GM18909 (cell line): ENCODE measurements around the gene CAPN11.
"Not testable (repeated sequence)": the region's sequence is repeated elsewhere in the genome, so short reads cannot be mapped to it uniquely, and the experiment has no call there.

Experiments
- ATAC-seq: cut with Tn5 transposase; IDR thresholded peaks from one replicate; pipeline ENCODE4 v1.9.1; 2021; ENCODE audit warnings: mild to moderate bottlenecking; ENCODE audit not compliant: unreplicated experiment, poor library complexity

The CAPN11 gene

DNA sequence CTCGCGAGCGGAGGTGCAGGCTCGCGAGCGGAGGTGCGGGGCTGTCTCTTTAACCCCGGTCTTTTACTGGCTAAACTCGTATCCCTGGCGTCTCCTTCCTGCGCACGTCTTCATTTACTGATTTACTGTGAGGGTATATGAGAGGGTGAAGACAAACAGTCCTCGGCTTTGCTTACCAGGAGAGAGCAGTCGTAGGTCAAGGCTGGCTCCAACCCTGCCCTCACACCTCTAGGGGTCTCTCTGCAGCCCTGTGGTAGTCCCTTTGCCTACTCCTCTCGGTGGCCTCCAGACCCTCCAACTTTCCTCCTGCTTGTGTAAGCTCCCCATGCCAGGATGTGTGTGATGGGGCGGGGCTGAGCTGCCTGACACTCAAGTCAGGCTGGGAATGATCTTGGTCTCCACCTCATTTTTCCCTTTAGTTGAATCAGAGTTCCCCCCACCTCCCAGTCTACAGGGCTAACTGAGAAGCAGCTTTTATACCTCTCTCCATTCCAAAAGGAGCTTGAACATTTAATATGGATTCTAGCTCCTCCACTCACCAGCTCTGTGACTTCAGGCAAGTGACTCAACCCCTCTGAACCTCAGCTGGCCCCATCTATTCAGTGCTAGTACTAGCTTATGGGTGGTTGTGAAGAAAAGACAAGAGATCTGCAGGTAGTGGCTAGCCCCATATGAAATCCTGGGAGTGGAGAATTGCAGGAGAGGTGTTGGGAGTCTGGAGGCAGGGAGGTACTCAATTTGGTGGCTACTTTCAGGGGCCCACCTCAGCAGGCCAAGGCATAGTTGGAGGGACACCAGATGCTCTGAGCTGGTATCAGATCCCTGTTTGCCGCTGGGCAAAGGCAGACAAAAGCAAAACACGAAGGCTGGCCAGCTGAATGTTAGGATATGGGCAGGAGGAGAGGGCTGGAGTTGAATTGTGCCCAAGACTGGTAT is 65.7 kb downstream of the CAPN11 start:
- ATAC-seq = peak; percentile 15

GRCh38 chr6:44224965-44225305 is 66.3 kb downstream of the CAPN11 start:
- no peak for ATAC-seq

DNA sequence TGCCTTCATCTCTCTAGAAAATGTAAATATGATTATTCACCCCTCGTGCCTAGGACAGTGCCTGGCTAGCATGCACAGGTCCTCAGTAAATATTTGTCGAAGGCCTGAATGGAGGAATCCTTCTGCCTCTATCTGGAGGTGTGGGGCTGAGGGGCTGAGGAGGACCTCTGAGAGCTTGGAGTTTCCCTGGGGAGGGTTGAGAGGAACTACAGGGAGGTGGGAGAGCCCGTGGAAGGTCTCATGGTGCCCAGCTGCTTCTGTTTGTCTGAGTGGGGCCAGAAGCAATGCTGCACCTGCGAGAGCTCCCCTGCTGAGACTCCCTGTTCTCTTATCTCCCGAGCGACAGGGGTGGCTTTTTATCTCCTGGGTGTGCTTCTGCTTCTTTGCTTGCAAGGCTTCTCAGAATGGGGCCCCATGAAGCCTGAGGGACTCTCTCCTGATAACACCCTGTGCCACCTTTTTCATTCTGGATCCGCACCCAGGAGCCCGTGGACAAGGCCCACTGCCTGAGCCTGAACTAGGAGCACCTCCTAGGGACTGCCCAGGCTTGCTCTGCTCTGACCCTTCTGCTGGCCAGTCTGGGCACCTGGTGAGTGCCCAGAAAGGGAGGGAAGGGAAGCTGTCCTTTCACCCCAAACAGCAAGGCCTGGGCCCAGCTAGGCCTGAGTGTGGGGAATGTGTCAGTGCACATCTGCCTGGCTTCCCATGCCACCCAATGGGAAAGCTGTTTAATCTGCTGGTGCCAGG is 67.1 kb downstream of the CAPN11 start:
- no peak for ATAC-seq

- ATAC-seq = no peak
Measured at GRCh38 chr6:44226368-44227147, 67.9 kb downstream of the CAPN11 start.

- ATAC-seq = no peak
Measured at GRCh38 chr6:44227148-44227793, 68.7 kb downstream of the CAPN11 start.

DNA sequence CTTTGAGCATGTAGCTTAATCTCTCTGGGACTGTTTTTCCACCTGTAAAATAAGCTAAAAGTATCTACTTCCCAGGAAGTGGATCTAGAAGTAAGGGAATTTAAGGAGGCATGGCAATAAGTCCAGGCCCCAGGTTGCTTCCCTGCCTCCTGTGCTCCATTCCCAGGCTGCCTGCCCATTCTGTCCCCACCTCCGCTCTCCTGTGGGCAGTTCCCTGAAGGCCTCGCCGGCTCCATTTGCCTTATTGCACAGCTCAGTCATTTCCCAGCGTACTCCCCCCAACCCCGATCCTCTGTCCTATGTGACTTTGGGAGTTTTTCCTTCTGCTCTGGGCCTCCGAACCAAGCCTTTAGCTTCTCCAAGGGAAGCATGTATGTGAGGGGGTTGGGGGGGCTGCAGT is 69.4 kb downstream of the CAPN11 start:
- no peak for ATAC-seq

DNA sequence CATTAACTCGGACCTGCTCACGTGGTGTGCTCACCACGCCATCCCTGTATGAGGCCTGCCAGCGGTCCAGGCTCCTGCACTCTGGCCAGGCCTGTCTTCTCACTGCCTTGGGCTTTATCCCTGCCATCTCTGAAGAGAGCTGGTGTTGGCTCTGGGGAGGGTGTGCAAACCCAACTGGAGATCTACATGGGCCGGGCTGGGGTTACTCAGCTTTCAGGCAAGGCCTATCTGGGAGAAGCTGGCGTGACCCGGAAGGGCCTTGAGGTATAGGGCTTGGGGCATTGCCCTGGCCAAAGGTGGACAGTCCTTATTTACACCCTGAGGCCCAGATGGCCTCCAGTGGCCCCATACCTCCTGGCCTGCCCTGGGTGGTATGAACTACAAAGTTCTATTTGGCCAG is 69.8 kb downstream of the CAPN11 start:
- ATAC-seq = no peak

- no peak for ATAC-seq
Measured at GRCh38 chr6:44228836-44229235, 70.2 kb downstream of the CAPN11 start.

DNA sequence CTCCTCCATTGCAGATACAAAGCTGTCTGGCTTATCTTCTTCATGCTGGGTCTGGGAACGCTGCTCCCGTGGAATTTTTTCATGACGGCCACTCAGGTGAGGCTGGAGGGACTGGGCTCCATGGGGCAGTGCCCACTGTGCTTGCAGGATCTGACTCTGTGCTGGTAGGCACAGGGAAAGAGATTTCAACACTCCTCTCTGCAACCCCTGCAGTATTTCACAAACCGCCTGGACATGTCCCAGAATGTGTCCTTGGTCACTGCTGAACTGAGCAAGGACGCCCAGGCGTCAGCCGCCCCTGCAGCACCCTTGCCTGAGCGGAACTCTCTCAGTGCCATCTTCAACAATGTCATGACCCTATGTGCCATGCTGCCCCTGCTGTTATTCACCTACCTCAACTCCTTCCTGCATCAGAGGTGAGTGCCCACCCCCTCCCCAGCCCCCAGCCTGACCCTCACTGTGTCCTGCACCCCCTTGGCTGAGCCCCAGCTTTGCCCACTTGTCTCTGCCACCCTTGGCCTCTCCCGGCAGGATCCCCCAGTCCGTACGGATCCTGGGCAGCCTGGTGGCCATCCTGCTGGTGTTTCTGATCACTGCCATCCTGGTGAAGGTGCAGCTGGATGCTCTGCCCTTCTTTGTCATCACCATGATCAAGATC is 70.9 kb downstream of the CAPN11 start:
- ATAC-seq = no peak

- no peak for ATAC-seq
Measured at GRCh38 chr6:44230034-44230675, 71.5 kb downstream of the CAPN11 start.

- ATAC-seq = not testable (repeated sequence)
Measured at GRCh38 chr6:44231426-44231825, 72.8 kb downstream of the CAPN11 start.

DNA sequence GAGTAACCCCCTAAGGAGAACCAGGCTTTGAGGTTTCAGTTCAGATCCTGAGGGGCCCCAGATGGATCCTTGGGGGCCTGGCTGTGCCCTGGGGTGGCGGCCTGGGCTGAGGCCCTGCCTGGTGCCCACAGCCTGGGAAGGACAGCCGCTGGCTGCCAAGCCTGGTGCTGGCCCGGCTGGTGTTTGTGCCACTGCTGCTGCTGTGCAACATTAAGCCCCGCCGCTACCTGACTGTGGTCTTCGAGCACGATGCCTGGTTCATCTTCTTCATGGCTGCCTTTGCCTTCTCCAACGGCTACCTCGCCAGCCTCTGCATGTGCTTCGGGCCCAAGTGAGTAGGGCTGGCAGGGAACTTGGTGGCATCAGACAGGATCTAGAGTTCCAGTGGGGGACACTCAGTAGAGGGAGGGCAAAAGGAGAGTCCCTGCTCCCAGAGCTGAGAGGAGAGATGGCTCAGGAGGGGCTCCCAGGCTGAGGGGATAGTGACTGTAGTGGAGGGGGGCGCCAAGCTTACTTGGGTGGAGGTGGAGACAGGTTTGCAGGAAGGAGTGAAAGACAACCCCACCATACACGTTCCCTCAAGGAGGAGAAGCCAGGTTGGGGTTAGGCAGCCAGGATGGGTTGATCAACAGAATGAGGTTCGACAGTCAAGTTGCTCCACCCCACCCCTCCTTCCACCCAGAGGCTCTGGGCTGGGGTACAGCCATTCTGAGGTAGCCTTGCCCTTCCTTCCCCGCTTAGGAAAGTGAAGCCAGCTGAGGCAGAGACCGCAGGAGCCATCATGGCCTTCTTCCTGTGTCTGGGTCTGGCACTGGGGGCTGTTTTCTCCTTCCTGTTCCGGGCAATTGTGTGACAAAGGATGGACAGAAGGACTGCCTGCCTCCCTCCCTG is 74.3 kb downstream of the CAPN11 start:
- no peak for ATAC-seq

- no peak for ATAC-seq
Measured at GRCh38 chr6:44233567-44234100, 75.0 kb downstream of the CAPN11 start.
